GM19099 (cell line): ENCODE results near the gene UNKL.

ENCODE experiments used
- POLR2A ChIP-seq: IDR thresholded peaks from 3 replicates; pipeline ENCODE4 v1.6.1; 2011; ENCODE audit warnings: low read depth; ENCODE audit not compliant: insufficient read length; ENCODE audit errors: extremely low read depth

UNKL gene

DNA sequence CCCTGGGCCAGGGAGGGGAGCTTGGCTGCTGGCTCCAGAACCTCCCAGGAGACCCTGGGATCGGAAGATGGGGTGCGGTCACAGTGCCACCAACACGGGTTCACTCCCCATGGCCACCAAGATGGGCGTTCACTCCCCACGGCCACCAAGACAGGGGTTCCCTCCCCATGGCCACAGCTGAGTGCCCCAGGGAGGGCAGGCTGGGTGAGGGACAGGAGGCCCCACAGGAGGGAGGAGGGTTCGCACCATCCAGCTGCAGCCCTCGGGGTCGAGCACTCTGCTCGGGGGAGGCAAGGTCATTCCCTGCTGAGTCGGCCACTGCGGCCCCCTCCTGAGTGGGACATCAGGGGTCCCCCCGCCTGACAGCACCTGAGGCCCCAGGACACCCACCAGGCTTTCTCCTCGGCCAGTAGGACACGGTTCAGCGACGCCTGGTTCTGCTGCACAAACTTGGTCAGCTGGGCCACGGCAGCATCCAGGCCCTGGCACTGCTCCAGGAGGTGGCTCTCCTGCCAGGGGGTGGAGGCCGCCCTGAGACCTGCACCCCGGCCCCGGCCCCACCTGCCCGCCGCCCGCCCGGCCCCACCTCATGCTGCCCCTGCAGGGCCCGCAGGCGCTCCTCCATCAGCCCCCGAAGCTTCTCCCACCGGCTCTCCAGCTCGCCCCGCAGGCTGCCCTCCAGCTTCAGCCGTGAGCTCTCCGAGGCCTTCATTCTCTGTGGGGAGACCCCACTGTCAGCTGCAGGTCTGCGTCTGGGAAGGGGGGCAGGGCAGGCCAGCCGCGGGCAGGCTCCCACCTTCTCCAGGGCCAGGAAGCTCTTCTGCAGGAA, 23.9 kb upstream of the UNKL start:
- TF ChIP-seq POLR2A, result no peak

DNA sequence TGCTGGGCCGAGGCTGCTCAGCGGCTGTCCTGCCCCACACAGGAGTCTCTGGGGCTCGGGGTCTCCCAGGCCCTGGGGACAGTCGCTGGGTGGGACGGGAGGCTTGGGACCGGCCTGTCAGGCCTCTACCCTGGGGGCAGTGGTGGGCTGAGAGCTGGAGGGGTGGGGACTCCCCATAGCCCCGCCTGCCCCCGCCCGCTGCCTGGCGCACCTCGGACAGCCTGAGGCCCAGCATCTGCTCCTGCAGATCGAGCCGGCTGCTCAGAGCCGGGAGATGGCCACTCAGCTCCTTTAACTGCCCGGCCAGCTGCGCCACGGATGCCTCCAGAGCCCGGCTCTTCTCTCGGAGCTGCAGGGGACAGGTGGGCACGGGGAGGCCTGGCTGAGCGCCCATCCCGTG, 23.1 kb upstream of the UNKL start:
- no peak for TF ChIP-seq POLR2A

DNA sequence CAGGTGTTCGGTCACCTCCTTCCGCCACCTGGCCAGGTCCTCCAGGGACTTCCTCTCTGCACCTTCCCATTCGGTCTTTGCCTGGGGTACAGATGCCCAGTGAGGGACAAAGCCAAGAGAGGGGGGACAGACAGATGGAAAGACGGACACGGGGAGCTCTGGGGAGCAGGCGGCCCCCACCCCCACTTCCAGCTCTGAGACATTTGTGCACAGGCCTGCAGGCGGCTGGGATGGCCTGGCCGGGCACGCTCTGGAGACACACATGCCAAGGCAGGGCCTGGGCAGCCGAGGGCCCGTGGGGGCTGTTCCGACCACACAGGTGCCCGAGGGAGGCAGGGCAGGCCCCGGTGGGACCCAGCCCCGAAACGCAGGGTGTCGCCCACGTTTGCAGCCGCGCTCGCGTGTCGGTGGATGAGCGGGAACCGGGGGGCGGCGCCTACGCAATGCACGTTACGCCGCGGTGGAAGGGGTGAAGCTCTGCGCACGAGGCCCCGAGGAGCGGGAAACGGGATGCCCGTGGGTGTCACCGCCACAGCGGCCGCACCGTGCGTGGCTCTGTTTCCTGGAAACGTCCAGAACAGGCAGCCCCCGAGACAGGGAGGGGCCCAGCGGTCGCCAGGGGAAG, 22.3 kb upstream of the UNKL start:
- TF ChIP-seq POLR2A, result no peak

- TF ChIP-seq POLR2A, result no peak
Measured at GRCh38 chr16:1435921-1436697, 21.6 kb upstream of the UNKL start.

GRCh38 chr16:1434644-1435592, 20.4 kb upstream of the UNKL start:
- TF ChIP-seq POLR2A, result no peak

DNA sequence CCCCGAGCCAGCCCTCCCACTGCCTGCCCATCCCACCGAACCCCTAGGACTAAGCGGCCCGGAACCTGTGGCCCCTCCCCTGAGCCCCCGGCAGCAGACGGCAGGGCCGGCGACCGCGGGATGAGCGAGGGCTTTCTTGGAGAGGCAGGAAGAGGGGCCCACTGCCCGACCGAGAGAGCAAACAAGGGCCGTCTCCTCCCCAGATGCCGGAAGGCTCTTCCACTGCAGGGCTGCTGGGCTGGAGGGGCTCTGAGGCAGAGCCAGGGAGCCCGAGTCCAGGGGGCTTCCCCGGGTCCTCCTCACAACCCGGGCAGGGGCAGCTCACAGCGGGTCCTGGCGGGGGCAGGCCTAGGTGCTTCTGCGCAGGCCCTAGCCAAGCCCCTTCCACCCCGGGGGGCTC, 19.3 kb upstream of the UNKL start:
- no peak for TF ChIP-seq POLR2A

- no peak for TF ChIP-seq POLR2A
Measured at GRCh38 chr16:1433263-1433560, 18.7 kb upstream of the UNKL start.

- TF ChIP-seq POLR2A, result no peak
Measured at GRCh38 chr16:1432388-1433262, 18.1 kb upstream of the UNKL start.

- TF ChIP-seq POLR2A, result no peak
Measured at GRCh38 chr16:1431497-1432270, 17.2 kb upstream of the UNKL start.

- TF ChIP-seq POLR2A, result no peak
Measured at GRCh38 chr16:1430759-1431496, 16.4 kb upstream of the UNKL start, which contains the start of gene PERCC1. PERCC1 (plus strand) TSS chr16:1431078; CDS start chr16:1432594, 1,516 bp downstream.

DNA sequence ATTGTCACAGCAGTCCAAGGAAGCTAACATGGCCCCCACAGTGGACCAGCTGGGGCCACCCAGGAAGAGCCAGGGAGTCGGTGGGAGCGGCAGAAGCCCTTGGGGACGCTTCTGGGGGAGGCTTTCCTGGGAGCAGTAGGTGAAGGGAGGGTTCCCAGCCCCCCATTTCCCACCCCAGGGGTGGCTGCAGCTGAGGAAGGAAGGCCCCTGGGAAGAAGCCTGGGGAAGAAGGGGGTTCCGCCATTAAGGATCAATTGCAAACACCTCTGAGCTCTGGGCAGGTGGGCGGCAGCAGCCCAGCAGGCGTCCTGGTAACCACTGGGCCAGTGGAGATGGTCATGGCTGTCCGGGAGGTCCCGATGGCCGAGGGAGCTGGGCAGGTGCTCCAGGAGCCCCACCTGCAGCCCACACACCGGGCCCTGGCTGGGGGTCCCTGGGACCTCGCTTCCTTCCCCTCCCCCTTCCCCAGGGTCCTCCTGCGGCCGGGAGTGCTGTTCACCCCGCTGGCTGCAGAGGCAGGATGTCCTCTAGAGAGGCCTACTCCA, 15.8 kb upstream of the UNKL start:
- no peak for TF ChIP-seq POLR2A

GRCh38 chr16:1429631-1430030, 15.1 kb upstream of the UNKL start:
- TF ChIP-seq POLR2A, result no peak
